Mammary epithelial cell (primary cell): ENCODE measurements around the gene PCSK1.

Experiments
- CTCF ChIP-seq, 2 donors: IDR thresholded peaks in 1 of 2; conservative IDR thresholded peaks in 1 of 2; 2 replicates each; pipeline ENCODE4 v1.5.1; 2011 to 2012; ENCODE audit warnings: inconsistent platforms in 2 of 2, low read length in 2 of 2, mild to moderate bottlenecking in 2 of 2, control low read depth in 1 of 2, low read depth in 1 of 2; ENCODE audit not compliant: insufficient read depth in 1 of 2; ENCODE audit errors: extremely low read depth in 1 of 2
- EZH2 ChIP-seq: IDR thresholded peaks from 2 replicates; pipeline ENCODE4 v1.6.1; 2012; ENCODE audit warnings: low read length, inconsistent platforms, borderline replicate concordance

DNA sequence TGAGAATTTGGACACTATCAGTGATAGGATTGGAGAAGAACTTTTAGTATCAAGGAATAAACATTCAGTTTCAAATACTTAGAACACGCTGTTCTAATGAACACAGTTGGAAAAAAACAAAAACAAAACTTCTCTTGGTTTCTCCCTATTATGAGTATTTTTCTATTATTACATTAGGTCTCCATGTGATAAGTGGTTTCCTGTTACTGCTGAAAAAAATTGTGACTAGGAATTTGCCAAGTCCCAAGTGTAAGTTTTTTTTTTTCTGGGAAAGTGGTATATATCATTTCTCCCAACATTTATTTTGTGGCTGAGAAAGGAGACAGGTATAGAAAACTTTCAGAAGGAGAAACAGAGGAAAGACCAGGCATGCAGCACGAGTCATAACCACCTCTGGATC, 41.1 kb downstream of the PCSK1 start:
- TF ChIP-seq CTCF (conservative IDR thresholded peaks at IDR 0.05 in 1 of 2, IDR thresholded peaks at IDR 0.05 in 1 of 2; ENCODE audit: extremely low read depth in 1 of 2, insufficient read depth in 1 of 2, low read depth in 1 of 2, low read length in 2 of 2) (no peak), EZH2 (no peak)
